Central memory CD4-positive, alpha-beta T cell (primary cell): ENCODE measurements around the gene CCNI2.

Experiments
- DNase-seq: peaks from one replicate; pipeline ENCODE4 v3.0.0; 2022
- total RNA-seq, 3 experiments: gene quantifications; one replicate each; lab custom pipeline; 2026; lab: John Stamatoyannopoulos, UW

The CCNI2 gene
- total RNA-seq: 12.0 to 15.8 (median 14.9) reads per million in 3 experiments

DNA sequence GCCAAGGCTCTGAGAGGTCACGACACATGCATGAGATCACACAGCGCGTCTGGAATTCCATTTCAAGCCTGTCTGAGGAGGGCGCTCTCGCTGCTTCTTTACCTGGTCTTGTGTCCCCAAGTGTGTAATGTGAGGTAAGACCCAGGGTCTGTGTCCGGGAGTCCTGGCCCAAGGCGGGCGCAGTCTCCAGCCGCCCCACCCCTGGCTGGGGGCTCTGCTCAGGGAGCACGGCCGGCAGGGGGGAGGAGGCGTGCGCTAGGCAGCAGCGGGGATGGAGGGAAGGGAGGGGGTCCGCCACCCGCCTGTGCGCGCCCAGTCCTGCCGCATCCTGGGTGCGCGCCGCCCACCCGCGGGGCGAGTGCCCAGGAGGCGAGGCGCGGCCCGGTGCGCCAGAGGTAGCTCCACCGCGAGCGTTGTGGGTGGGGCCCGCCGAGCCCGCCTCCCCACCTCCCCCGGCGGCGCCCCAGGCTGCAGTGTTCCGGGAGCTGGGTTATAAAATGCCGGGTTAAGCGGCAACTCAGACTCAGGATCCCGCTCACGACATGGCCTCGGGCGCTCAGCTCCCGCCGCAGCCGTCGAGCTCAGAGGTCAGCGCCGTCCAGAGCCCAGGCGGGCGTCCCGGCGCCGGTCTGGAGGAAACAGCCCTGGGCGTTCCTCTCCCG lies at the start of gene CCNI2:
TSS of gene CCNI2 (plus strand) at position 473 of the 662 bp plus-strand sequence. CDS start at position 543, 70 bp downstream.
- DNase-seq: peak; percentile 71

DNA sequence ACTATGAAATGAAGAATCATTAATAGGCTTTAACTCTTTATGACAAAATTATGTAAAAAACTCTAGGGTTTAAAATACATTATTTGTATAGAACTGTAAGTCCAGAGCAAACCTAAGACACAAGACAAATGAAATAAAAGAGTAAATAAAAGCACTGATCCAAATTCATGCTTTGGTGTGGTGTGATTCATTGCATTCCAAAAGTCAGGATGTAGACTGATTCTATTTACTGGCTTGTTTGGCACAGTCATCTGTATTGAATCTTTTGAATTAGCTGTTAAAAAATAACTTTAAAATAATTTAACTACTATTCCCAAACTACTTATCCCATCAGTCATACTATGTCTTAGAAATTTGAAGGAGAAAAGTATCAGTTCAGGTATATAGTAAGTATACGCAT lies 42.4 kb upstream of the CCNI2 start:
- DNase-seq: no peak

DNA sequence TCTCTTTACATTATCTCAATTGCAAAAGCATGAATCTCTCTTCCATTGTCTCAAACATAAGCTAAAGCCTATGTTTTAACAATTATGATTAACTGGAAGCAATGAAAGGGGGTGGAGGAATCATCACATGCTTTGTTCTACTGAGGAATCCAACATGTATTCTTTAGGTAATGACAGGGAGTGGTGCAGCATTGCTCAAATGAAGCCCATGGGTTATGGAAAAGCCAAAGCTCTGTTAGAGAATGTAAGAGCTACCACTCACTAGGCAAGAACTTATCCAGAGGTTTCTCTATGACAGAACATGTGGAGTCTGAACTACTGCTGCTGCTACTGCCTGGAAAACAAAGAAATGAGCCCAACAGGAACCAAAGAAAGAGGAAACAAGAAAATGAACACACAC lies 38.6 kb upstream of the CCNI2 start:
- DNase-seq: no peak

DNA sequence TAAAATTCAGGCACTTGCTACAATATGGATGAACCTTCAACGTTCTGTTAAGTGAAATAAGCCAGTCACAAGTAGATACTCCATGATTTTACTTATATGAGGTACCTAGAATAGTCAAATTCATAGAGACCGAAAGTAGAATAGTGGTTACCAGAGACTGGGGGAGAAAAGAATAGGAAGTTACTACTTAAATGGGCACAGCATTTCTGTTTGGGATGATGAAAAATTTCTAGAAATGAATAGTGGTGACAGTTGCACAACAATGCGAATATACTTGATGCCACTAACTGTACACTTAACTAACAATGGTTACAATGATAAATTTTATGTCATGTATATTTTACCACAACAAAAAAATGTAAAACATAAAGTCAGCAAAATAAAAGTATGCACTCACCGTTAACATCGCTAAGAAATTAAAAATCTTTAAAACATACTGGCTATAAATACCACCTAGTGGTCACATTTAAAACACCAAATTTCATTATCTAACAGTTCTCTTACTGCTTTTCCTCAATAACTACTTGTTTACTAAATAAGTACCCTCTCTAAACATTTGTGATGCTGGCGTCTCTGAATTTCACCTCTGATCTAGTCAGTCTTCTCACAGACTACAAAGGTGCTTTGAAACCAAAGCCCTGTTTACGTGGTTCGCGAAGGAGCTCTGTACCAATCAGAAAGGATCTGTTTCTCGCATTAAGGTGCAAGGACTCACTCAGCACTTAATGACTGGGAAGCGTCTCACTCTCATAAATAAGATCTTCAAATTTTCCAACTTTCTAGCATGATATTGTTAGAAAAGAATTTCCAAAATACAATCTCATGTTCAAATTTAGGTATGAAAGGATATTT lies 32.5 kb upstream of the CCNI2 start:
- peak; percentile 6 for DNase-seq

DNA sequence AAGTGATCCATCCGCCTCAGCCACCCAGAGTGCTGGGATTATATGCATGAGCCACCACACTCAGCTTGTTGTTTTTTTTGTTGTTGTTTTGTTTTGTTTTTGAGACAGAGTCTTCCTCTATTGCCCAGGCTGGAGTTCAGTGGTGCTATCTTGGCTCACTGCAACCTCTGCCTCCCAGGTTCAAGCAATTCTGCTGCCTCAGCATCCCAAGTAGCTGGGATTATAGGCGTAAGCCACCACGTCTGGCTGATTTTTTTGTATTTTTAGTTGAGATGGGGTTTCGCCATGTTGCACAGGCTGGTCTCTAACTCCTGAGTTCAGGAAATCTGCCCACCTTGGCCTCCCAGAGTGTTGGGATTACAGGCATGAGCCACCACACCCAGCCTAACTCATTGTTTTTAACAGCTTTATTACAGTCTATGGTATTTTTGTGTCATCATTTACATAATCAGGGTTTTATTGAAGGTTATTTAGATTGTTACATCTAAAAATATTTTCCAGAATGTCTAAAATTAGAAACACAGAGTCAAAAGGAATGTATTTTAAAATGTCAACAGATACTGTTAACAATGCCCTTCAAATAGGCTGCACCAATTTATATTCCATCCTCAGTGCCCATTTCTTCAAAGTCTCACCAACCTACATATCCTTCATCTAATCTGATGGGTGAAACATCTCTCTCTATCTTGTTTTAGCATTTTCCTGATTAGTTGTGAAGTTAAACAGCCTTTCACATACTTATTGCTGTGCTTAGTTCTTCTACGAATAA lies 28.5 kb upstream of the CCNI2 start:
- DNase-seq: no peak

- no peak for DNase-seq
Observed at GRCh38 chr5:132725745-132726144, 21.5 kb upstream of the CCNI2 start.

GRCh38 chr5:132729896-132730295 lies 17.3 kb upstream of the CCNI2 start:
- no peak for DNase-seq

GRCh38 chr5:132733499-132734148 lies 13.6 kb upstream of the CCNI2 start:
- no peak for DNase-seq

- no peak for DNase-seq
Observed at GRCh38 chr5:132734687-132735086, 12.5 kb upstream of the CCNI2 start.

DNA sequence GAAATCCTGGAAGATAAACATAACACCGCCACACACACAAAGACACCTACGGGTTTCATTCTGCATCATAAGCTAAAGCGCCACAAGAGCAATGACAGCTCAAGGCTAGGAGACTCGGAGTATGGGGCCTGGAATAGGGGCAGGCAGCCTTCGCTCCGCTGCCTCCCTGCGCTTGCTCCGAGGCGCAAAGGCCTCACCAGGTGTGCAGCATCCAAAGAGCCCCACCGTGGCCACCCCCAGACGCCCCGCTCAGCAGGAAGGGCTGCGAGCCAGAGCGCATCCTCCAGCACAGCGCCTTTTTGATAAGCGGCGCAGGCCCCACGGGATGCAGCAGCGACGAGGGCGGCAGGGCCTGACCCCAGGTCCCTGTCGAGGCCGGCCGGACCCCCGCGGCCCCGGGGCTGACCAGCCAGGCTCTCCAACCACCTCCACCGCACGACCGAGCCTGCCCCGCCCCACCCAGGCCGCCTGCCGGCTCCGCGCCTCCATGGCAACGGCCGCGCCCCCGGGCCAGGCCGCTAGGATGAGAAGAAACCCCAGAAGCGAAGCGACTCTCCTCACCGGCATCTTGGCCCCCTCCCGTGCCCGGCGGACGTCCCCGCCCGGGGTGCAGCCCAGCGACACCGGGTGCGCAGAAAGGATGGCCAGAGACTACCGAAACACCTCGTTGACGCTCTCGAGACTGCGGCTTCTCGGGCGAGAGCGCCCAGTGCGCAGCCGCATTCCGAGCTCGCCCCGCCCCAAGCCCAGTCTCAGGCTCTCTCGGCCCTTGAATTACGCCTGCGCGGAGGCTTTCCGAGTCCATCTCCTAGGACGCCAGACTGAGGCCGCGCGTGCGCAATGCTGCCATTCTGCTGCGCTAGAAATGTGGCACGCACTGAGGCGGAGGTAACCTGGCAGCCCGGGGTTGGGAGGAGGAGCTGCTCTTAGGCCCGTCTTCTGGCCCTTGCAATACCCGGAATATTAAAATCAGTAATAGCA lies 10.1 kb upstream of the CCNI2 start, which contains the start of gene KIF3A:
TSS of gene KIF3A (minus strand) at position 694 of the 981 bp plus-strand sequence. CDS start at position 567, 127 bp downstream.
- DNase-seq: peak; percentile 97

DNA sequence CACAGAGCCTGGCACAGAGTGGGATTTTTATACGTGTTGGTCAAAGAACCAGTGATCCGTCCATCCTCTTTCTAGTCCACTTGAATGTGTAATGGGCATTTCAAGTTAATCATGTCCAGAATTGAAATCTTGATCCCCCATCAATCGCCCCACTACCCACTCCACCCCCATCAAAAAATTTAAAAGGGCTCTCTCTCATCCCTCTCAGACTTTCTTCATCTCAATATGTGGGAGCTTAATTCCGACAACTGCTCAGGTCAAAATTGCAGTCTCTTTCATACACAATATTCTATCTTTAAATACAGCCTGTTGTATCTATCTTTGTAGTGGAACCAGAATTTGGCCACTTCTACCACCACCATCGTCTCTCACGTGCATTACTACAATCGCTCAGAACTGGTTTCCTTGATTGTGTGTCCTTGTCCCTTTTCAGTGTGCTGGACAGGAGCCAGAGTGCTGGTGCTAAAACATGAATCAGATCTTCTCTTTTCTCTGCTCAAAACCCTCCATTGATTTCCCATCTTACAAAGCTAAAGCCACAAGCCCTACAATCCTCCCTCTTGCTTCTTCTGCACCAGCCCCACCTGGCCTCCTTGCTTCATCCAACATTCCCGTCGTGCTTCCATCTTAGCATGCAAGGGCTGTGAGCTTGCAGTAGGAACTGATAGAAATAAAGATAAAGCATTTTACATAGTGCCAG lies 9.1 kb upstream of the CCNI2 start:
- DNase-seq: no peak

DNA sequence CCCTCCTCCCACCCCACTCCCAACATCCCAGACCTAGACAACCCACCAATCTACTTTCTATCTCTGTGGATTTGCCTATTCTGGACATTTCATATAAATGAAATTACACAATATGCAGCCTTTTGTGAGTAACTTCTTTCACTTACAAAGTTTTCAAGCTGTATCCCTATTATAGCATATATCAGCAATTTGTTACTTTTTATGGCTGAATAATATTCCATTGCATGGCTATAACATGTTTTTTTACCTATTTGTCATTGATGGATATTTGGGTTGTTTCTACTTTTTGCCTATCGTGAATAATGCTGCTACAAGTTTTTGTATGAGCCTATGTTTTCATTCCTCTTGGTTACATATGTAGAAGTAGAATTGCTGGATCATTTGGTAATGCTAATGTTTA lies 8.0 kb upstream of the CCNI2 start:
- no peak for DNase-seq

GRCh38 chr5:132742158-132742557 lies 5.1 kb upstream of the CCNI2 start:
- DNase-seq: no peak

- no peak for DNase-seq
Observed at GRCh38 chr5:132742626-132743025, 4.6 kb upstream of the CCNI2 start.

GRCh38 chr5:132744659-132745058 lies 2.6 kb upstream of the CCNI2 start:
- DNase-seq: no peak

DNA sequence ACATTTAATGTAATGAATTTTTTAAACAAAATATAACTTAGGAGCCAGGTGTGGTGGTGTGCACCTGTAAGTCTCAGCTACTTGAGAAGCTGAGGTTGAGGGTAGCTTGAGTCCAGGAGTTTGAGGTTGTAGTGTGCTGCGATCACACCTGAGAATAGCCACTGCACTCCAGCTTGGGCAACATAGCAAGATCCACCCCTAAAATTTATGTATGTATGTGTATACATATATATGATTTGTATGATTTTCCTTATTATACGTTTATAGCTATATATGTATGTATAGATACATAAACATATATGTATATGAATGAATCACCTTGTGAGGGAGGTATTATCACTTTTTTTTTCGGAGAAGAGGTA lies 653 bp upstream of the CCNI2 start:
- no peak for DNase-seq

DNA sequence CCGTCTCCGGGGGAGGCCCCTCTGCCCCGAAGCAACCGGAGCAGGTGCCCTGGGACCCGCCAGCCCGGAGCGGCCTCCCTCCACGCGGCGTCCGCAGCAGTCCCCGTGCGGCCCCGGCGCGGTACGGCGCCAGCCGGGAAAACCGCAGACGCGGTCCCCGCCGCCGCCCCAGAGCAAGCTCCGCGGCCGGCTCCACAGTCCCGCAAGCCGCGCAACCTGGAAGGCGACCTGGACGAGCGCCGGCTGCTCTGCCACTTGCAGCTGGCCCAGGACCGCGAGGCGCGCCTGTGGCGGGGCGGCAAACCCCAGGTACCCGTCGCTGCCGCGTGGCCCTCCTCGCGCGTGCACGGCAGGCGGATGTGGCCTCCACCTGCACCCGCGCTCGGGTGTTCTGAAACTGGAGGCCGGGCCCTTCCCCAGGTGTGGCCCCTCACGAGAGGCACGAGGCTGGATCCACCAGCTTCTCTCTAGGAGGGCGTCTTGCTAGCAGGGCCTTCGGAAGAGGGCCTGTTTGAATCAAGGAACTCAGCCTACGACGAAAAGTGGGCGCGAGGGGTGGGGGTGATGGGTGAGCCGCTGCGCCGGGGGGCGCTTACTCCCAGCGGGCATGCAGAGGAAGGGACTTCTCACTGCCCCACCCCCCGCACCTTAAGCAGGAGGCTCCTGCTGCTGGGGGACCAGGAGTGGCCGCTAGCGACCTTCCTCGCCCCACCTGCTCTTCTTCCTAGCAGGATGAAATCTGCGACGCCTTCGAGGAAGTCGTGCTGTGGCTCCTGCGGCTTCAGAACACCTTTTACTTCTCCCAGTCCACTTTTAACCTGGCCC lies 602 bp downstream of the CCNI2 start:
- peak; percentile 65 for DNase-seq

DNA sequence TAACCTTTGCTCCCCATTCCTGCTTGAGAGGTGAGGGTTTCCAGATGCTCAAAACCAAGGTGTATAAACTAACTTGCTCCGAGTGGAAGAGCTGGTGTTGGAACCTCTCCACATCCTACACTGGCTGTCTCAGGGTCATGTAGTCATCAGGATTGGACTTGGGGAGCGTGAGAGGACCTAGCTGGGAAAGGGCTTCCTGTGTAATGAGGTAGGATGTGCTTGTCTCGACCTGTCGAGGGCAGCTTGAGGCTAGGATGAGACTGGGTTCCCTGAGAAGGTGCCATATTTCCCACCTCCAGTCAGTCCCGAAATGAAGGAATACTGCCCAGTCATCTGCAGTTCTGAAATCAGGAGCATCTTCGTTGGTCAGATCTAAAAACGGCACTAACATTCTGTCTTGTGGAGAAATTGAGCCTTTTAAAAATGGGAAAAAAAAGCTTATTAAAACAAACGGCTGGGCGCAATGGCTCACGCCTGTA lies 1.3 kb downstream of the CCNI2 start:
- no peak for DNase-seq

DNA sequence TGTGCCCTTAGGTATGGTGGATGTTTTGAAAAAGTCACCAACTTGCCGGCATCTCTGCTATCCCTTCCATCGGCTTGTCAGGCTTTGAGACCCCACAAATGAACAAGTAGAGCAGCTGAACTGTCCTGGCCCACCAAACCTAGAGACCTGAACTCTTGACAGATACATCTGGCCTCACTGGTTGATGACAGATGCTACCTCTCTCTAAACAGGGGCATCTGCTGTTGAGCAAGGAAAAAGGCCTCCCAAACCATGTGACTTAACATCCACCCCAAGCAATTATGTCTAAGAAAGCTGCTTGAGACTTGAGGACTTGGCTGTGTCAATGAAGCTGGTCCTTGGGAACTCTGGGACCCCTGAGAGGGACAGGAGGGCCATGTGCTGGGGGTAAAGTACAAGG lies 2.3 kb downstream of the CCNI2 start:
- DNase-seq: no peak
